Liver (tissue), 9 donors: ENCODE data around the gene LCK. TPM values are rescaled to one million over a fixed set of nuclear protein-coding genes. Genes with fewer than 3 reads are reported as not detected.

Source experiments
- DNase-seq: peaks from one replicate; pipeline ENCODE4 v3.0.0-alpha.2; 2017; ENCODE audit warnings: low spot score
- H3K27ac ChIP-seq, 2 donors: one replicate each; pipeline ENCODE4 v1.7.0; 2013; ENCODE audit warnings: inconsistent platforms in 2 of 2, low read length in 2 of 2, control low read depth in 1 of 2, low read depth in 1 of 2, mild to moderate bottlenecking in 1 of 2
- H3K27me3 ChIP-seq, 4 donors: one replicate each; pipeline versions ENCODE4 v1.6.1 to v1.7.0; 2013; ENCODE audit warnings: low read length in 3 of 4, inconsistent platforms in 1 of 4, mild to moderate bottlenecking in 1 of 4, moderate library complexity in 1 of 4; ENCODE audit not compliant: control insufficient read depth in 4 of 4, insufficient read depth in 4 of 4
- H3K36me3 ChIP-seq, 4 donors: one replicate each; pipeline versions ENCODE4 v1.6.1 to v1.7.0; 2013; ENCODE audit warnings: low read length in 3 of 4, mild to moderate bottlenecking in 3 of 4, low read depth in 1 of 4, moderate library complexity in 1 of 4; ENCODE audit not compliant: control insufficient read depth in 4 of 4, insufficient read depth in 3 of 4
- H3K4me1 ChIP-seq, 4 donors: one replicate each; pipeline versions ENCODE4 v1.6.1 to v1.7.0; 2013; ENCODE audit warnings: low read length in 3 of 4, mild to moderate bottlenecking in 3 of 4, moderate library complexity in 1 of 4; ENCODE audit not compliant: control insufficient read depth in 4 of 4, insufficient read depth in 4 of 4
- H3K4me3 ChIP-seq, 3 donors: one replicate each; pipeline versions ENCODE4 v1.6.1 to v1.7.0; 2013; ENCODE audit warnings: low read length in 3 of 3, control low read depth in 1 of 3, low read depth in 1 of 3, mild to moderate bottlenecking in 1 of 3
- H3K9ac ChIP-seq, 2 donors: one replicate each; pipeline ENCODE4 v1.7.0; 2013; ENCODE audit warnings: low read length in 2 of 2, mild to moderate bottlenecking in 2 of 2, moderate library complexity in 2 of 2, control low read depth in 1 of 2, low read depth in 1 of 2
- H3K9me3 ChIP-seq, 4 donors: one replicate each; pipeline versions ENCODE4 v1.6.1 to v1.7.0; 2013; ENCODE audit warnings: low read length in 3 of 4; ENCODE audit not compliant: control insufficient read depth in 4 of 4
- ATF3 ChIP-seq: IDR thresholded peaks from 2 replicates; pipeline ENCODE4 v1.6.1; 2016; ENCODE audit warnings: antibody characterized with exemption
- CTCF ChIP-seq: fragments of 150-350 bp; IDR thresholded peaks from 2 replicates; pipeline ENCODE4 v1.5.1; 2017; ENCODE audit warnings: improper control_type of control experiment, low read depth, low read length; ENCODE audit not compliant: missing input control
- EGR1 ChIP-seq, 2 donors: IDR thresholded peaks; 2 replicates each; pipeline ENCODE4 v1.6.1; 2016 to 2018; ENCODE audit warnings: antibody characterized with exemption in 2 of 2, low read depth in 2 of 2
- FOXA1 ChIP-seq: IDR thresholded peaks from 2 replicates; pipeline ENCODE4 v1.6.1; 2016; ENCODE audit warnings: antibody characterized with exemption
- GABPA ChIP-seq, 2 donors: IDR thresholded peaks in 1 of 2; conservative IDR thresholded peaks in 1 of 2; 2 replicates each; pipeline ENCODE4 v1.6.1; 2016; ENCODE audit warnings: antibody characterized with exemption in 2 of 2, mild to moderate bottlenecking in 1 of 2, moderate library complexity in 1 of 2
- HNF4A ChIP-seq, 2 donors: conservative IDR thresholded peaks; 2 replicates each; pipeline ENCODE4 v1.6.1; 2016; ENCODE audit warnings: antibody characterized with exemption in 2 of 2, mild to moderate bottlenecking in 2 of 2
- HNF4G ChIP-seq: IDR thresholded peaks from 2 replicates; pipeline ENCODE4 v1.6.1; 2016; ENCODE audit warnings: antibody characterized with exemption
- JUND ChIP-seq, 2 donors: IDR thresholded peaks; 2 replicates each; pipeline ENCODE4 v1.6.1; 2016; ENCODE audit warnings: antibody characterized with exemption in 2 of 2
- MAX ChIP-seq: IDR thresholded peaks from 2 replicates; pipeline ENCODE4 v1.6.1; 2016; ENCODE audit warnings: antibody characterized with exemption
- NR2F2 ChIP-seq: IDR thresholded peaks from 2 replicates; pipeline ENCODE4 v1.6.1; 2016; ENCODE audit warnings: antibody characterized with exemption
- RAD21 ChIP-seq, 2 donors: IDR thresholded peaks; 2 replicates each; pipeline ENCODE4 v1.6.1; 2016; ENCODE audit warnings: antibody characterized with exemption in 2 of 2, mild to moderate bottlenecking in 2 of 2
- REST ChIP-seq: IDR thresholded peaks from 2 replicates; pipeline ENCODE4 v1.6.1; 2016; ENCODE audit warnings: antibody characterized with exemption, mild to moderate bottlenecking
- RXRA ChIP-seq, 2 donors: IDR thresholded peaks; 2 replicates each; pipeline ENCODE4 v1.6.1; 2017 to 2018; ENCODE audit warnings: antibody characterized with exemption in 2 of 2, mild to moderate bottlenecking in 1 of 2
- SP1 ChIP-seq: IDR thresholded peaks from 2 replicates; pipeline ENCODE4 v1.6.1; 2018; ENCODE audit warnings: antibody characterized with exemption, mild to moderate bottlenecking
- YY1 ChIP-seq: IDR thresholded peaks from 2 replicates; pipeline ENCODE4 v1.6.1; 2016; ENCODE audit warnings: antibody characterized with exemption, mild to moderate bottlenecking
- ZBTB33 ChIP-seq: IDR thresholded peaks from 2 replicates; pipeline ENCODE4 v1.6.1; 2016; ENCODE audit warnings: antibody characterized with exemption
- WGBS: extraction: QIAGEN DNeasy Blood & Tissue Kit; methylation state at CpG from one replicate; pipeline ENCODE4 v1.1.7; 2013; 5-methylcytosine and 5-hydroxymethylcytosine counted together
- polyA plus RNA-seq, 2 donors: library from polyadenylated mRNA; stranded (reverse) in 1 of 2; unstranded in 1 of 2; fragments of 200-250 nt in 1 of 2; fragments of >200 nt in 1 of 2; fragmentation: Nextera tagmentation in 1 of 2; extraction: Ambion mirVana in 1 of 2; gene quantifications; one replicate each; pipeline versions ENCODE4 v1.2.1 to v1.2.3, GENCODE V29; 2013 to 2015
- total RNA-seq, 2 donors: library from RNA; depleted of rRNA; stranded (reverse); fragments of >200 nt; gene quantifications; one replicate each; pipeline ENCODE4 v1.2.3, GENCODE V29; 2014
- donor health status: healthy.
- donor health status: healthy.
- donor health status: healthy.
- donor health status: healthy.
- donor health status: healthy.

The LCK gene
- total and polyA plus RNA-seq, 4 donors: 0.93 to 3.8 (median 1.2) TPM

GRCh38 chr1:32318127-32318869, 67.2 kb downstream of the LCK start:
- H3K27me3 ChIP-seq: no peaks in the 10 kb centered on the region
- no peak for DNase-seq
- no peak overlapping the region for H3K9ac ChIP-seq
- H3K4me1 ChIP-seq: peaks cover 9 to 12% (median 10%) of the 10 kb centered on the region in 4 donors
- 95% methylated on average over 10 of the region's 10 CpGs for WGBS
- TF ChIP-seq RAD21 (IDR thresholded peaks at IDR 0.05) (no peak), EGR1 (IDR thresholded peaks at IDR 0.05; ENCODE audit: low read depth in 2 of 2) (no peak), SP1 (no peak), HNF4A (conservative IDR thresholded peaks at IDR 0.05) (no peak), HNF4G (no peak), ATF3 (no peak), REST (no peak), FOXA1 (no peak), RXRA (IDR thresholded peaks at IDR 0.05) (no peak), JUND (IDR thresholded peaks at IDR 0.05) (no peak), NR2F2 (no peak), MAX (no peak), ZBTB33 (no peak), YY1 (no peak), GABPA (IDR thresholded peaks at IDR 0.05 in 1 of 2, conservative IDR thresholded peaks at IDR 0.05 in 1 of 2) (no peak), CTCF (no peak)
- H3K36me3 ChIP-seq: peaks cover 5 to 12% (median 8%) of the 10 kb centered on the region in 4 donors
- H3K4me3 ChIP-seq: no peak overlapping the region
- no peaks in the 10 kb centered on the region for H3K9me3 ChIP-seq
- H3K27ac ChIP-seq: no peak overlapping the region
